Tibial nerve (tissue), 4 donors: ENCODE data around the gene ATP1B1.

Experiments
- EP300 ChIP-seq, 2 donors: sonication (generic); formaldehyde crosslinking; IDR thresholded peaks; one replicate each; pipeline ENCODE4 v1.6.1; 2017; ENCODE audit warnings: antibody characterized with exemption in 2 of 2, mild to moderate bottlenecking in 1 of 2
- POLR2A ChIP-seq, 2 donors: fragments of 450-650 bp; IDR thresholded peaks; one replicate each; pipeline ENCODE4 v1.6.1; 2017; ENCODE audit warnings: antibody characterized with exemption in 2 of 2, mild to moderate bottlenecking in 2 of 2, moderate library complexity in 2 of 2
- TF ChIP-seq, protein P1 (sequence below), 5 experiments: fragments of 200-600 bp in 3 of 5; fragments of 450-650 bp in 2 of 5; sonication (generic) in 3 of 5; IDR thresholded peaks; one replicate each; pipeline ENCODE4 v1.5.1; 2016 to 2019; ENCODE audit warnings: antibody characterized with exemption in 5 of 5, mild to moderate bottlenecking in 3 of 5, moderate library complexity in 2 of 5

DNA sequence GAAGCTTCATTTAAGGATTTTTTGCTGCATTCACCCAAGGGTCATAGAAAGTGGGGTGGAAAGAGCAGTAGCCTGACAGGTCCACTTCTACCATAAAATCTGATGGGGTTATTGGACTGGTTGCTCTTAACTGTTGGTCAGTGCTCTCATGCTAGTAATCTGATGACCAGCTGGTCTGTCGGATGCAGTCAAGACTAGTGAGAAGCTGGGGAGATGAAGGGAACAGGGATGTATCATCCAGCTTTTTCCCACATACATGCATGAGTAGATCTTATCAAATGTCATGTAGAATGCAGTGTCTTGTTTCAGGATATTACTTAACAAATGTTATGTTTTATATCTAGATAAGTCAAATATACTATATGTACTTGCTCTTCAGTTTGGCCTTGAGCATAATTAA lies 11.1 kb downstream of the ATP1B1 start:
- TF ChIP-seq POLR2A (IDR thresholded peaks at IDR 0.05) (no peak), EP300 (IDR thresholded peaks at IDR 0.05) (no peak)
- TF ChIP-seq, protein P1, sequence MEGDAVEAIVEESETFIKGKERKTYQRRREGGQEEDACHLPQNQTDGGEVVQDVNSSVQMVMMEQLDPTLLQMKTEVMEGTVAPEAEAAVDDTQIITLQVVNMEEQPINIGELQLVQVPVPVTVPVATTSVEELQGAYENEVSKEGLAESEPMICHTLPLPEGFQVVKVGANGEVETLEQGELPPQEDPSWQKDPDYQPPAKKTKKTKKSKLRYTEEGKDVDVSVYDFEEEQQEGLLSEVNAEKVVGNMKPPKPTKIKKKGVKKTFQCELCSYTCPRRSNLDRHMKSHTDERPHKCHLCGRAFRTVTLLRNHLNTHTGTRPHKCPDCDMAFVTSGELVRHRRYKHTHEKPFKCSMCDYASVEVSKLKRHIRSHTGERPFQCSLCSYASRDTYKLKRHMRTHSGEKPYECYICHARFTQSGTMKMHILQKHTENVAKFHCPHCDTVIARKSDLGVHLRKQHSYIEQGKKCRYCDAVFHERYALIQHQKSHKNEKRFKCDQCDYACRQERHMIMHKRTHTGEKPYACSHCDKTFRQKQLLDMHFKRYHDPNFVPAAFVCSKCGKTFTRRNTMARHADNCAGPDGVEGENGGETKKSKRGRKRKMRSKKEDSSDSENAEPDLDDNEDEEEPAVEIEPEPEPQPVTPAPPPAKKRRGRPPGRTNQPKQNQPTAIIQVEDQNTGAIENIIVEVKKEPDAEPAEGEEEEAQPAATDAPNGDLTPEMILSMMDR (IDR thresholded peaks at IDR 0.05) = no peak
